ENCODE measurements around the gene TFPI.

DNA sequence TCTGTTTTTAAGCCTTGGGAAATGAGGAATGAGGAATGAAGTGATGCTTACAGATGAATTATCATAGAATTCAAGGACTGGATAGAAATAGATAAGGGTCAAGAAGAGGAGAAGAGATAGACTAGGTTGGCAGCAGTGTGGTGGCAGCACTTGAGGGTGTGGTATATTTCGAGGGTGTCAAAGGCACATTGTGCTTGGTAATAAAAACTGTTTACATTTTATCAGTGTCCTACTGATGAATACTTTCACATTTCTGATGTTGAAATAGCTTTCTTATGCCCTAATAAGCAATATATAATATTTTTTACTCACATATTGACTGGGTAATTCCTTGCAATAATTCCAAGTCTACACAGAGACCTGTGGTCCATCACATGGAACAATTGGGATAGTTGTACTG, 3.4 kb downstream of the TFPI start:
- TF ChIP-seq POLR2A (IDR thresholded peaks at IDR 0.05; ENCODE audit: low read length), result no peak
- TF ChIP-seq GATA1 (IDR thresholded peaks at IDR 0.05; ENCODE audit: low read depth, low read length), result no peak

All from erythroblast (primary cell).